COLO668 (cell line): ENCODE data around the gene CDCA7L.
A peak's percentile ranks its signal among the peaks of the same experiment; 100 is the strongest.
"Not testable (repeated sequence)": the region's sequence is repeated elsewhere in the genome, so short reads cannot be mapped to it uniquely, and the experiment has no call there.

Experiments
- DNase-seq: peaks from one replicate; lab custom pipeline; 2025; ENCODE audit not compliant: unreplicated experiment; lab: John Stamatoyannopoulos, UW

The CDCA7L gene

GRCh38 chr7:21944616-21945453, 864 bp downstream of the CDCA7L start:
- DNase-seq = peak; percentile 97

- DNase-seq = no peak
Measured at GRCh38 chr7:21943436-21943835, 2.3 kb downstream of the CDCA7L start.

- no peak for DNase-seq
Measured at GRCh38 chr7:21942955-21943354, 2.7 kb downstream of the CDCA7L start.

GRCh38 chr7:21941611-21942141, 4.0 kb downstream of the CDCA7L start:
- DNase-seq = no peak

GRCh38 chr7:21939858-21940372, 5.8 kb downstream of the CDCA7L start:
- DNase-seq = no peak

GRCh38 chr7:21939136-21939857, 6.4 kb downstream of the CDCA7L start:
- no peak for DNase-seq

GRCh38 chr7:21938463-21938862, 7.2 kb downstream of the CDCA7L start:
- no peak for DNase-seq

- DNase-seq = no peak
Measured at GRCh38 chr7:21934808-21935207, 10.9 kb downstream of the CDCA7L start.

GRCh38 chr7:21933293-21933692, 12.4 kb downstream of the CDCA7L start:
- DNase-seq = not testable (repeated sequence)

GRCh38 chr7:21927693-21928092, 18.0 kb downstream of the CDCA7L start:
- DNase-seq = no peak

GRCh38 chr7:21926448-21926847, 19.3 kb downstream of the CDCA7L start:
- DNase-seq = no peak

- DNase-seq = peak; percentile 75
Measured at GRCh38 chr7:21923658-21924057, 22.0 kb downstream of the CDCA7L start.

- no peak for DNase-seq
Measured at GRCh38 chr7:21922605-21923004, 23.1 kb downstream of the CDCA7L start.

GRCh38 chr7:21920936-21921335, 24.8 kb downstream of the CDCA7L start:
- no peak for DNase-seq

- no peak for DNase-seq
Measured at GRCh38 chr7:21918216-21918615, 27.5 kb downstream of the CDCA7L start.

- no peak for DNase-seq
Measured at GRCh38 chr7:21916629-21917028, 29.1 kb downstream of the CDCA7L start.

- no peak for DNase-seq
Measured at GRCh38 chr7:21916176-21916575, 29.5 kb downstream of the CDCA7L start.

- no peak for DNase-seq
Measured at GRCh38 chr7:21915140-21915539, 30.6 kb downstream of the CDCA7L start.

GRCh38 chr7:21914671-21915070, 31.0 kb downstream of the CDCA7L start:
- DNase-seq = no peak

- no peak for DNase-seq
Measured at GRCh38 chr7:21912931-21913780, 32.5 kb downstream of the CDCA7L start.

- no peak for DNase-seq
Measured at GRCh38 chr7:21912305-21912704, 33.4 kb downstream of the CDCA7L start.
